ENCODE results near the gene UBA6.
"Not testable (repeated sequence)": the region's sequence is repeated elsewhere in the genome, so short reads cannot be mapped to it uniquely, and the experiment has no call there.

- not testable (repeated sequence) for TF ChIP-seq CTCF (conservative IDR thresholded peaks at IDR 0.05; ENCODE audit: low read length); EZH2phosphoT487 (IDR thresholded peaks at IDR 0.05; ENCODE audit: borderline replicate concordance)
These were observed 64.0 kb downstream of the UBA6 start for GRCh38 chr4:67636978-67637377.
